ENCODE results near the gene IFITM5. TPM values are rescaled to one million over a fixed set of nuclear protein-coding genes. Genes with fewer than 3 reads are reported as not detected.
A peak's percentile ranks its signal among the peaks of the same experiment; 100 is the strongest.

Gene IFITM5
- total and polyA plus RNA-seq, 9 of the 15 experiments (the other 6 are each of a cell fraction or from before 2014, with no cell fraction given): 0.19 TPM; not detected in 8

GRCh38 chr11:297586-298405 is 1.5 kb downstream of the IFITM5 start (continued):
- TF ChIP-seq, protein P1, sequence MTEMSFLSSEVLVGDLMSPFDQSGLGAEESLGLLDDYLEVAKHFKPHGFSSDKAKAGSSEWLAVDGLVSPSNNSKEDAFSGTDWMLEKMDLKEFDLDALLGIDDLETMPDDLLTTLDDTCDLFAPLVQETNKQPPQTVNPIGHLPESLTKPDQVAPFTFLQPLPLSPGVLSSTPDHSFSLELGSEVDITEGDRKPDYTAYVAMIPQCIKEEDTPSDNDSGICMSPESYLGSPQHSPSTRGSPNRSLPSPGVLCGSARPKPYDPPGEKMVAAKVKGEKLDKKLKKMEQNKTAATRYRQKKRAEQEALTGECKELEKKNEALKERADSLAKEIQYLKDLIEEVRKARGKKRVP (CRISPR knock-in tag; IDR thresholded peaks at IDR 0.05): 0 out of 2 replicates have a peak, but pooled peaks have one; percentile 29
- peak; percentile 41; the same call in 1 of the 2 replicates for TF ChIP-seq RBFOX2 (IDR thresholded peaks at IDR 0.05; ENCODE audit: low read depth, low read length)
- peak; percentile 51; the same call in 1 of the 2 replicates for TF ChIP-seq POLR2A (conservative IDR thresholded peaks at IDR 0.05)
- TF ChIP-seq CSDE1 (IDR thresholded peaks at IDR 0.05): no peak
- TF ChIP-seq TOE1 (IDR thresholded peaks at IDR 0.05; ENCODE audit: borderline replicate concordance): 0 out of 2 replicates have a peak, but pooled peaks have one; percentile 27
- no peak for TF ChIP-seq TOE1 (CRISPR knock-in tag; IDR thresholded peaks at IDR 0.05; ENCODE audit: borderline replicate concordance, low read depth)
- TF ChIP-seq, protein P2, sequence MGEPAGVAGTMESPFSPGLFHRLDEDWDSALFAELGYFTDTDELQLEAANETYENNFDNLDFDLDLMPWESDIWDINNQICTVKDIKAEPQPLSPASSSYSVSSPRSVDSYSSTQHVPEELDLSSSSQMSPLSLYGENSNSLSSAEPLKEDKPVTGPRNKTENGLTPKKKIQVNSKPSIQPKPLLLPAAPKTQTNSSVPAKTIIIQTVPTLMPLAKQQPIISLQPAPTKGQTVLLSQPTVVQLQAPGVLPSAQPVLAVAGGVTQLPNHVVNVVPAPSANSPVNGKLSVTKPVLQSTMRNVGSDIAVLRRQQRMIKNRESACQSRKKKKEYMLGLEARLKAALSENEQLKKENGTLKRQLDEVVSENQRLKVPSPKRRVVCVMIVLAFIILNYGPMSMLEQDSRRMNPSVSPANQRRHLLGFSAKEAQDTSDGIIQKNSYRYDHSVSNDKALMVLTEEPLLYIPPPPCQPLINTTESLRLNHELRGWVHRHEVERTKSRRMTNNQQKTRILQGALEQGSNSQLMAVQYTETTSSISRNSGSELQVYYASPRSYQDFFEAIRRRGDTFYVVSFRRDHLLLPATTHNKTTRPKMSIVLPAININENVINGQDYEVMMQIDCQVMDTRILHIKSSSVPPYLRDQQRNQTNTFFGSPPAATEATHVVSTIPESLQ (CRISPR knock-in tag; IDR thresholded peaks at IDR 0.05): no peak
- TF ChIP-seq TCF7 (IDR thresholded peaks at IDR 0.05; ENCODE audit: borderline replicate concordance): peak; percentile 95; the same call in 1 of the 2 replicates
- no peak for TF ChIP-seq PHB2 (IDR thresholded peaks at IDR 0.05; ENCODE audit: low read depth)
- no peak for TF ChIP-seq ZNF717 (CRISPR knock-in tag; IDR thresholded peaks at IDR 0.05)
- TF ChIP-seq ELF4 (CRISPR knock-in tag; IDR thresholded peaks at IDR 0.05): no peak
- no peak for TF ChIP-seq ZFP30 (CRISPR knock-in tag; IDR thresholded peaks at IDR 0.05; ENCODE audit: borderline replicate concordance)
- TF ChIP-seq PHF8 (IDR thresholded peaks at IDR 0.05; ENCODE audit: borderline replicate concordance, low read length): peak; percentile 26; the same call in 1 of the 2 replicates
- TF ChIP-seq HDGF (IDR thresholded peaks at IDR 0.05): no peak
- no peak for TF ChIP-seq TSC22D4 (tag; IDR thresholded peaks at IDR 0.05)
- no peak for TF ChIP-seq GABPB1 (CRISPR knock-in tag; IDR thresholded peaks at IDR 0.05)
- TF ChIP-seq SUPT5H (IDR thresholded peaks at IDR 0.05): 0 out of 2 replicates have a peak, but pooled peaks have one; percentile 31
- TF ChIP-seq U2AF1 (optimal IDR thresholded peaks at IDR 0.05; ENCODE audit: low read depth, low read length): no peak
- no peak for TF ChIP-seq HDAC3 (IDR thresholded peaks at IDR 0.05; ENCODE audit: borderline replicate concordance, partially characterized antibody)
- TF ChIP-seq ZNF398 (CRISPR knock-in tag; IDR thresholded peaks at IDR 0.05): no peak
- no peak for TF ChIP-seq ZNF764 (CRISPR knock-in tag; IDR thresholded peaks at IDR 0.05; ENCODE audit: low read depth)
- TF ChIP-seq WHSC1 (IDR thresholded peaks at IDR 0.05; ENCODE audit: low read length): no peak
- TF ChIP-seq MYC (IDR thresholded peaks at IDR 0.05; ENCODE audit: low read depth, low read length): peak; percentile 73
- no peak for TF ChIP-seq MYC (CRISPR knock-in tag; IDR thresholded peaks at IDR 0.05; ENCODE audit: borderline replicate concordance, low read depth)
- TF ChIP-seq BHLHE40 (IDR thresholded peaks at IDR 0.05; ENCODE audit: low read length): peak; percentile 26; the same call in 1 of the 2 replicates
- no peak for TF ChIP-seq ZNF121 (CRISPR knock-in tag; conservative IDR thresholded peaks at IDR 0.05)

All from K562 (cell line).